B cell (primary cell): ENCODE results near the gene PPP3R1. TPM values are rescaled to one million over a fixed set of nuclear protein-coding genes. Genes with fewer than 3 reads are reported as not detected.
A peak's percentile ranks its signal among the peaks of the same experiment; 100 is the strongest.

Experiments used
- ATAC-seq: fragments of 200-7000 bp; cut with Tn5 transposase; one replicate; pipeline ENCODE4 v1.10.0; 2021; ENCODE audit warnings: low read depth, mild to moderate bottlenecking, moderate number of reproducible peaks, moderate library complexity
- CTCF ChIA-PET: fragments of 350-600 bp; sonication (Branson Sonifier 250); formaldehyde crosslinking; loops from one replicate; lab custom pipeline; 2021; ENCODE audit warnings: antibody characterized with exemption, inconsistent platforms; lab: Charles Lee
- POLR2A ChIA-PET: fragments of 350-600 bp; sonication (Branson Sonifier 250); formaldehyde crosslinking; loops from one replicate; lab custom pipeline; 2021; ENCODE audit warnings: antibody characterized with exemption; lab: Charles Lee
- DNase-seq: peaks from one replicate; pipeline ENCODE4 v3.0.0; 2013
- H2AFZ ChIP-seq: 2 replicates; pipeline ENCODE4 v1.6.1; 2012; ENCODE audit warnings: mild to moderate bottlenecking, low read depth, low read length; ENCODE audit not compliant: insufficient read depth, poor library complexity, severe bottlenecking
- H3K27ac ChIP-seq, 2 donors: 1 replicate in 1 of 2; 2 replicates in 1 of 2; pipeline ENCODE4 v1.5.1; 2012 to 2013; ENCODE audit warnings: low read length in 2 of 2, mild to moderate bottlenecking in 2 of 2, moderate library complexity in 1 of 2
- H3K27me3 ChIP-seq, 4 experiments: fragments of 200-600 bp in 1 of 4; sonication (generic) in 1 of 4; replicated peaks in 1 of 4; 1 replicate in 2 of 4; 2 replicates in 2 of 4; pipeline versions ENCODE4 v1.6.1 to v1.7.0; 2013 to 2016; ENCODE audit warnings: low read length in 3 of 4, mild to moderate bottlenecking in 2 of 4, mixed read lengths in 1 of 4, moderate library complexity in 1 of 4; ENCODE audit not compliant: insufficient read depth in 4 of 4, control insufficient read depth in 3 of 4; ENCODE audit errors: control extremely low read depth in 1 of 4
- H3K36me3 ChIP-seq, 2 experiments: replicated peaks in 1 of 2; 1 replicate in 1 of 2; 2 replicates in 1 of 2; pipeline versions ENCODE4 v1.6.1 to v1.7.1; 2013; ENCODE audit warnings: low read length in 1 of 2; ENCODE audit not compliant: insufficient read depth in 2 of 2, control insufficient read depth in 1 of 2; ENCODE audit errors: control extremely low read depth in 1 of 2, extremely low read depth in 1 of 2
- H3K4me1 ChIP-seq, 2 donors: fragments of 200-600 bp in 1 of 2; sonication (generic) in 1 of 2; 1 replicate in 1 of 2; 2 replicates in 1 of 2; pipeline versions ENCODE4 v1.5.1 to v1.6.1; 2013 to 2017; ENCODE audit warnings: low read length in 2 of 2; ENCODE audit not compliant: control insufficient read depth in 2 of 2, insufficient read depth in 2 of 2
- H3K4me2 ChIP-seq: replicated peaks from 2 replicates; pipeline ENCODE3; 2012; ENCODE audit warnings: mild to moderate bottlenecking, low read depth, low read length; ENCODE audit not compliant: poor library complexity, severe bottlenecking
- H3K4me3 ChIP-seq, 5 experiments: fragments of 200-600 bp in 1 of 5; sonication (generic) in 1 of 5; 1 replicate in 3 of 5; 2 replicates in 2 of 5; pipeline versions ENCODE4 v1.5.1 to v1.7.0; 2011 to 2016; ENCODE audit warnings: low read length in 4 of 5, mild to moderate bottlenecking in 4 of 5, low read depth in 2 of 5, control low read depth in 1 of 5, moderate library complexity in 1 of 5; ENCODE audit not compliant: insufficient read depth in 1 of 5; ENCODE audit errors: control extremely low read depth in 1 of 5, extremely low read depth in 1 of 5
- H3K79me2 ChIP-seq: fragments of 200-600 bp; sonication (generic); one replicate; pipeline ENCODE4 v1.6.0; 2016; ENCODE audit warnings: low read length; ENCODE audit not compliant: control insufficient read depth, insufficient read depth
- H3K9ac ChIP-seq: fragments of 200-600 bp; sonication (generic); 2 replicates; pipeline ENCODE4 v1.6.1; 2017; ENCODE audit warnings: mild to moderate bottlenecking, low read length, moderate library complexity
- H3K9me3 ChIP-seq, 3 donors: one replicate each; pipeline versions ENCODE4 v1.6.1 to v1.7.1; 2013; ENCODE audit warnings: low read length in 2 of 3; ENCODE audit not compliant: control insufficient read depth in 2 of 3, insufficient read depth in 1 of 3; ENCODE audit errors: control extremely low read depth in 1 of 3
- H4K20me1 ChIP-seq: 2 replicates; pipeline ENCODE4 v1.6.0; 2012; ENCODE audit warnings: mild to moderate bottlenecking, low read length; ENCODE audit not compliant: insufficient read depth, control insufficient read depth, poor library complexity, severe bottlenecking
- H3K27ac Mint-ChIP-seq: one replicate; pipeline ENCODE4 v1.8.0; 2021; ENCODE audit warnings: mixed read lengths
- H3K27me3 Mint-ChIP-seq: one replicate; pipeline ENCODE4 v1.8.0; 2021; ENCODE audit warnings: mixed read lengths
- H3K4me1 Mint-ChIP-seq: one replicate; pipeline ENCODE4 v1.8.0; 2021; ENCODE audit warnings: mixed read lengths
- H3K4me3 Mint-ChIP-seq: one replicate; pipeline ENCODE4 v1.8.0; 2021; ENCODE audit warnings: mixed read lengths
- H3K9me3 Mint-ChIP-seq: one replicate; pipeline ENCODE4 v1.8.0; 2022; ENCODE audit warnings: mixed read lengths; ENCODE audit not compliant: insufficient read depth
- EZH2 ChIP-seq: IDR thresholded peaks from 2 replicates; pipeline ENCODE4 v1.6.1; 2012; ENCODE audit warnings: borderline replicate concordance, low read depth, mild to moderate bottlenecking, moderate library complexity, low read length; ENCODE audit not compliant: insufficient read depth, poor library complexity, severe bottlenecking
- WGBS: methylation state at CpG from one replicate; pipeline ENCODE4 v1.1.5; 2013; ENCODE audit warnings: missing lambda C conversion rate; ENCODE audit not compliant: insufficient coverage; 5-methylcytosine and 5-hydroxymethylcytosine counted together
- intact Hi-C: fragments of 100-400 bp; cut with micrococcal nuclease; formaldehyde crosslinking; loops from one replicate; pipeline ENCODE4 v1.10.0; 2022
- polyA plus RNA-seq: library from polyadenylated mRNA; depleted of rRNA; stranded (reverse); fragments of >200 nt; gene quantifications from 2 replicates; pipeline ENCODE4 v1.2.3, GENCODE V29; 2012
- total RNA-seq, 2 donors: library from RNA; stranded (reverse); fragments of 120-200 nt in 1 of 2; gene quantifications; 1 replicate in 1 of 2; 2 replicates in 1 of 2; pipeline versions ENCODE4 v1.2.3 to v1.2.4, GENCODE V29; 2013 to 2022
- TF ChIP-seq, protein P1 (sequence below): fragments of 200-600 bp; IDR thresholded peaks from one replicate; pipeline ENCODE4 v1.8.0; 2022; ENCODE audit warnings: antibody characterized with exemption, mild to moderate bottlenecking

PPP3R1 gene
- total and polyA plus RNA-seq, 2 donors (not counting 1 experiment from before 2014, with no cell fraction given): 17.9 to 55.6 TPM

DNA sequence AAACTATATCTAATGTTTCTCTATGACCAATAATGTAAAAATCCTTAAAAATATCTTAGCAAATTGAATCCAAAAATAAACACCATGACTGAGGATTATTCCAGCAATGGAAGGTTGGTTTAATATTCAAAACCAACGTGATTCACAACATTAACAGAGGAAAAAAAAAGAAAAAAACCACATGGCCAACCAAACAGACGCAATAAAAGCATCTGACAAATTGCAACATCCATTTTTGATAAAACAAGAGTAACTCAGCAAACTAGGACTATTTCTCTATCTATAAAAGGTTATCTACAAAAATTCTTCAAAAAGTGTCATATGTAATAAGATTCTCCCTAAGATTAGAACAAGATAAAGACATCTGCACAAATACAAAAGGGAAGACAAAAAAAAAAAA is 28.9 kb downstream of the PPP3R1 start:
- no peak overlapping the region for H3K9ac ChIP-seq
- ChIA-PET POLR2A (no interaction called here), CTCF (interaction anchor here (0.8 to 6.5 kb wide), 6 partner anchors 17 to 219 kb away, joined by 3 to 46 read pairs (median 4); no protein-coding TSS in a partner anchor)
- peaks cover 70% of the 10 kb centered on the region for H4K20me1 ChIP-seq
- H3K36me3 ChIP-seq: peaks cover 0 to 1% of the 10 kb centered on the region in 2 experiments
- H3K4me2 ChIP-seq: no peak overlapping the region
- peaks cover 100% of the 10 kb centered on the region for H3K79me2 ChIP-seq
- intact Hi-C loops: loop anchor here (2.0 kb wide), 1 partner anchor 13 kb away; no protein-coding TSS in a partner anchor
- H3K4me1 ChIP-seq: peaks cover 17 to 53% of the 10 kb centered on the region in 2 donors
- Mint-ChIP-seq H3K9me3 (no peaks in the 10 kb centered on the region), H3K4me1 (peaks cover 86% of the 10 kb centered on the region), H3K27me3 (no peaks in the 10 kb centered on the region), H3K4me3 (no peak overlapping the region), H3K27ac (no peak overlapping the region)
- H3K27ac ChIP-seq: peak overlapping the region in 1 of 2 donors; percentile 3
- DNase-seq (no peak), ATAC-seq (no peak)
- TF ChIP-seq, protein P1, sequence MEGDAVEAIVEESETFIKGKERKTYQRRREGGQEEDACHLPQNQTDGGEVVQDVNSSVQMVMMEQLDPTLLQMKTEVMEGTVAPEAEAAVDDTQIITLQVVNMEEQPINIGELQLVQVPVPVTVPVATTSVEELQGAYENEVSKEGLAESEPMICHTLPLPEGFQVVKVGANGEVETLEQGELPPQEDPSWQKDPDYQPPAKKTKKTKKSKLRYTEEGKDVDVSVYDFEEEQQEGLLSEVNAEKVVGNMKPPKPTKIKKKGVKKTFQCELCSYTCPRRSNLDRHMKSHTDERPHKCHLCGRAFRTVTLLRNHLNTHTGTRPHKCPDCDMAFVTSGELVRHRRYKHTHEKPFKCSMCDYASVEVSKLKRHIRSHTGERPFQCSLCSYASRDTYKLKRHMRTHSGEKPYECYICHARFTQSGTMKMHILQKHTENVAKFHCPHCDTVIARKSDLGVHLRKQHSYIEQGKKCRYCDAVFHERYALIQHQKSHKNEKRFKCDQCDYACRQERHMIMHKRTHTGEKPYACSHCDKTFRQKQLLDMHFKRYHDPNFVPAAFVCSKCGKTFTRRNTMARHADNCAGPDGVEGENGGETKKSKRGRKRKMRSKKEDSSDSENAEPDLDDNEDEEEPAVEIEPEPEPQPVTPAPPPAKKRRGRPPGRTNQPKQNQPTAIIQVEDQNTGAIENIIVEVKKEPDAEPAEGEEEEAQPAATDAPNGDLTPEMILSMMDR: no peak
- TF ChIP-seq EZH2: no peak
- WGBS: no CpG with 5 or more reads among the region's 2 CpGs
- no peaks in the 10 kb centered on the region for H3K27me3 ChIP-seq
- H2AFZ ChIP-seq: no peak overlapping the region
- peaks cover 0 to 5% (median 2%) of the 10 kb centered on the region in 3 donors for H3K9me3 ChIP-seq
- no peak overlapping the region for H3K4me3 ChIP-seq

DNA sequence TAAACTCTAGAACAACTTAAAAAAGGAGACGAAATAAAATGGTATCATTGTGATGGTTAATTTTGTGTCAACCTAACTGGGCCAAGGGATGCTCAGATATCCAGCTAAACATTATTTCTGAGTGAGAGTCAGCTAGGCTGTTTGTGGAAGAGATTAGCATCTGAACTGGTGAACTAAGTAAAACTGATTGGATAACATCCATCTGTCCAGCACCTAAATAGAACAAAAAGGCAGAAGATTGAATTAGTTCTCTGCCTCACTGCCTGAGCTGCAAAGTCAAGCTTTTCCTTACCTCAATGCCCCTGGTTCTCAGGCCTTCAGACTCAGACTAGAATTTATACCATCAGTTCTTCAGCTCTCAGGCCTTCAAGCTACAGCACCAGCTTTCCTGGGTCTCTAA is 30.0 kb downstream of the PPP3R1 start:
- ChIA-PET POLR2A (no interaction called here), CTCF (interaction anchor here (1.1 to 6.5 kb wide), 2 partner anchors 9 to 26 kb away, joined by 3 to 46 read pairs; no protein-coding TSS in a partner anchor)
- Histone ChIP-seq H3K4me3 (no peak overlapping the region), H2AFZ (no peak overlapping the region), H3K9ac (no peak overlapping the region), H3K9me3 (peaks cover 0 to 5% (median 2%) of the 10 kb centered on the region in 3 donors), H3K4me2 (peak overlapping the region; percentile 12), H4K20me1 (peaks cover 79% of the 10 kb centered on the region), H3K79me2 (peaks cover 100% of the 10 kb centered on the region), H3K4me1 (peaks cover 17 to 52% of the 10 kb centered on the region in 2 donors), H3K36me3 (peaks cover 0 to 1% of the 10 kb centered on the region in 2 experiments), H3K27me3 (no peaks in the 10 kb centered on the region), H3K27ac (peak overlapping the region in 1 of 2 donors; percentile 3)
- no peak for TF ChIP-seq EZH2
- TF ChIP-seq, protein P1: no peak
- Mint-ChIP-seq H3K27ac (no peak overlapping the region), H3K4me3 (no peak overlapping the region), H3K27me3 (no peaks in the 10 kb centered on the region), H3K9me3 (no peaks in the 10 kb centered on the region), H3K4me1 (peaks cover 86% of the 10 kb centered on the region)
- ATAC-seq (no peak), DNase-seq (no peak)
- WGBS: 100% methylated on average over 1 of the region's 1 CpG
- intact Hi-C loops: loop anchor here (2.0 kb wide), 1 partner anchor 15 kb away; no protein-coding TSS in a partner anchor
